NB4 (cell line): Measurements from ENCODE around the gene ATP2A3.

Source experiments
- CTCF ChIP-seq: IDR thresholded peaks from one replicate; pipeline ENCODE4 v1.5.1; 2012; ENCODE audit warnings: low read depth, low read length
- MYC ChIP-seq: IDR thresholded peaks from 2 replicates; pipeline ENCODE4 v1.6.1; 2011; ENCODE audit warnings: low read depth, low read length
- POLR2A ChIP-seq: IDR thresholded peaks from 2 replicates; pipeline ENCODE4 v1.6.1; 2011; ENCODE audit warnings: mild to moderate bottlenecking; ENCODE audit not compliant: insufficient read length; ENCODE audit errors: extremely low read depth

GRCh38 chr17:3954086-3954485, 10.2 kb downstream of the ATP2A3 start:
- no peak for TF ChIP-seq CTCF
- TF ChIP-seq MYC, result no peak
- TF ChIP-seq POLR2A, result no peak
